GM23338 (cell line): ENCODE measurements around the gene CTXN1.

Experiments used
- CREB1 ChIP-seq: fragments of 250-450 bp; sonication (Bioruptor Pico); IDR thresholded peaks from 2 replicates; pipeline ENCODE4 v1.5.0; 2020; ENCODE audit warnings: low read depth, mild to moderate bottlenecking, moderate library complexity
- ETS1 ChIP-seq: IDR thresholded peaks from 2 replicates; pipeline ENCODE4 v1.6.1; 2016; ENCODE audit warnings: antibody characterized with exemption
- EZH2 ChIP-seq: fragments of 200-600 bp; sonication (generic); IDR thresholded peaks from one replicate; pipeline ENCODE4 v1.8.0; 2017; ENCODE audit warnings: antibody characterized with exemption, mild to moderate bottlenecking, low read depth; ENCODE audit not compliant: unreplicated experiment
- EZH2phosphoT487 ChIP-seq: fragments of 200-600 bp; sonication (generic); IDR thresholded peaks from one replicate; pipeline ENCODE4 v1.8.1; 2018; ENCODE audit warnings: antibody characterized with exemption; ENCODE audit not compliant: unreplicated experiment
- POLR2AphosphoS5 ChIP-seq: IDR thresholded peaks from 2 replicates; pipeline ENCODE4 v1.6.1; 2016; ENCODE audit warnings: antibody characterized with exemption, low read depth
- ZNF114 ChIP-seq: fragments of 250-450 bp; sonication (Bioruptor Pico); IDR thresholded peaks from 2 replicates; pipeline ENCODE4 v1.5.0; 2020; ENCODE audit warnings: mild to moderate bottlenecking, moderate library complexity
- TF ChIP-seq, protein P1 (sequence below), 2 experiments: fragments of 200-600 bp in 1 of 2; sonication (generic) in 1 of 2; conservative IDR thresholded peaks; 2 replicates each; pipeline versions ENCODE4 v1.5.1 to v1.6.1; 2016 to 2017; ENCODE audit warnings: antibody characterized with exemption in 2 of 2, low read depth in 2 of 2, mild to moderate bottlenecking in 2 of 2, moderate library complexity in 1 of 2

- TF ChIP-seq EZH2phosphoT487 (no peak), POLR2AphosphoS5 (no peak), EZH2 (no peak), ZNF114 (CRISPR knock-in tag) (no peak), ETS1 (no peak), CREB1 (CRISPR knock-in tag) (no peak)
- TF ChIP-seq, protein P1, sequence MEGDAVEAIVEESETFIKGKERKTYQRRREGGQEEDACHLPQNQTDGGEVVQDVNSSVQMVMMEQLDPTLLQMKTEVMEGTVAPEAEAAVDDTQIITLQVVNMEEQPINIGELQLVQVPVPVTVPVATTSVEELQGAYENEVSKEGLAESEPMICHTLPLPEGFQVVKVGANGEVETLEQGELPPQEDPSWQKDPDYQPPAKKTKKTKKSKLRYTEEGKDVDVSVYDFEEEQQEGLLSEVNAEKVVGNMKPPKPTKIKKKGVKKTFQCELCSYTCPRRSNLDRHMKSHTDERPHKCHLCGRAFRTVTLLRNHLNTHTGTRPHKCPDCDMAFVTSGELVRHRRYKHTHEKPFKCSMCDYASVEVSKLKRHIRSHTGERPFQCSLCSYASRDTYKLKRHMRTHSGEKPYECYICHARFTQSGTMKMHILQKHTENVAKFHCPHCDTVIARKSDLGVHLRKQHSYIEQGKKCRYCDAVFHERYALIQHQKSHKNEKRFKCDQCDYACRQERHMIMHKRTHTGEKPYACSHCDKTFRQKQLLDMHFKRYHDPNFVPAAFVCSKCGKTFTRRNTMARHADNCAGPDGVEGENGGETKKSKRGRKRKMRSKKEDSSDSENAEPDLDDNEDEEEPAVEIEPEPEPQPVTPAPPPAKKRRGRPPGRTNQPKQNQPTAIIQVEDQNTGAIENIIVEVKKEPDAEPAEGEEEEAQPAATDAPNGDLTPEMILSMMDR (conservative IDR thresholded peaks at IDR 0.05; ENCODE audit: low read depth in 2 of 2), result no peak
Observed at GRCh38 chr19:7879836-7880235, 46.1 kb downstream of the CTXN1 start.
